GM12892 (cell line): ENCODE results near the gene RNU6-9.

Source experiments
- DNase-seq: peaks from one replicate; pipeline ENCODE4 v3.0.0; 2011; ENCODE audit not compliant: insufficient read length
- FAIRE-seq: peaks from 2 replicates; lab custom pipeline; 2011; peaks lifted over from hg19 to GRCh38; lab: Jason Lieb, UNC
- POLR2A ChIP-seq: IDR thresholded peaks from 2 replicates; pipeline ENCODE4 v1.6.1; 2011; ENCODE audit warnings: low read depth, low read length, control low read depth
- POLR2AphosphoS5 ChIP-seq: IDR thresholded peaks from 2 replicates; pipeline ENCODE4 v1.6.1; 2011; ENCODE audit warnings: low read depth, low read length, control low read depth
- TAF1 ChIP-seq: IDR thresholded peaks from 2 replicates; pipeline ENCODE4 v1.6.1; 2011; ENCODE audit warnings: low read depth, mild to moderate bottlenecking, control low read depth, low read length, borderline replicate concordance

RNU6-9 gene

GRCh38 chr19:920051-920864, 27.0 kb downstream of the RNU6-9 start:
- peak; percentile 86 for FAIRE-seq
- peak; percentile 75 for DNase-seq
- TF ChIP-seq TAF1 (no peak), POLR2A (no peak), POLR2AphosphoS5 (no peak)

GRCh38 chr19:924553-925086, 31.3 kb downstream of the RNU6-9 start:
- DNase-seq (no peak), FAIRE-seq (no peak)
- no peak for TF ChIP-seq POLR2A
- no peak for TF ChIP-seq TAF1
- no peak for TF ChIP-seq POLR2AphosphoS5

- no peak for DNase-seq
- FAIRE-seq: peak; percentile 96
- TF ChIP-seq POLR2AphosphoS5: no peak
- peak; percentile 43 for TF ChIP-seq POLR2A
- 0 out of 2 replicates have a peak, but pooled peaks have one; percentile 20 for TF ChIP-seq TAF1
Measured at GRCh38 chr19:925087-925525, 31.8 kb downstream of the RNU6-9 start.

- TF ChIP-seq POLR2AphosphoS5 (no peak), TAF1 (no peak), POLR2A (peak; percentile 63)
- peak; percentile 85 for DNase-seq
- FAIRE-seq: no peak
Measured at GRCh38 chr19:925526-926322, 32.4 kb downstream of the RNU6-9 start, which contains the start of gene ARID3A. Gene ARID3A (plus strand): TSS chr19:926035. CDS start chr19:929529, 3,494 bp downstream.

- TF ChIP-seq TAF1 (no peak), POLR2AphosphoS5 (no peak), POLR2A (no peak; the same call in 1 of the 2 replicates)
- no peak for DNase-seq
- FAIRE-seq: no peak
Measured at GRCh38 chr19:926323-926588, 33.0 kb downstream of the RNU6-9 start.

- FAIRE-seq (peak; percentile 84), DNase-seq (peak; percentile 76)
- no peak; the same call in 1 of the 2 replicates for TF ChIP-seq POLR2AphosphoS5
- TF ChIP-seq TAF1: peak; percentile 36; the same call in 1 of the 2 replicates
- TF ChIP-seq POLR2A: no peak; the same call in 1 of the 2 replicates
Measured at GRCh38 chr19:926589-927350, 33.5 kb downstream of the RNU6-9 start.

- TF ChIP-seq POLR2A (no peak), TAF1 (no peak), POLR2AphosphoS5 (no peak)
- DNase-seq (no peak), FAIRE-seq (no peak)
Measured at GRCh38 chr19:927351-927779, 34.1 kb downstream of the RNU6-9 start.

GRCh38 chr19:927780-928401, 34.6 kb downstream of the RNU6-9 start:
- TF ChIP-seq POLR2A: no peak; the same call in 1 of the 2 replicates
- TF ChIP-seq POLR2AphosphoS5: no peak
- TF ChIP-seq TAF1: no peak
- FAIRE-seq (peak; percentile 56), DNase-seq (no peak)

- DNase-seq (no peak), FAIRE-seq (no peak)
- no peak for TF ChIP-seq TAF1
- TF ChIP-seq POLR2A: no peak
- no peak for TF ChIP-seq POLR2AphosphoS5
Measured at GRCh38 chr19:928471-929202, 35.4 kb downstream of the RNU6-9 start.

GRCh38 chr19:929203-929890, 36.1 kb downstream of the RNU6-9 start:
- FAIRE-seq (no peak), DNase-seq (no peak)
- no peak for TF ChIP-seq TAF1
- TF ChIP-seq POLR2AphosphoS5: no peak
- TF ChIP-seq POLR2A: no peak
